Karpas-422 (cell line): Measurements from ENCODE around the gene MAP4K2. TPM values are rescaled to one million over a fixed set of nuclear protein-coding genes. Genes with fewer than 3 reads are reported as not detected.
A peak's percentile ranks its signal among the peaks of the same experiment; 100 is the strongest.
"Not testable (repeated sequence)": the region's sequence is repeated elsewhere in the genome, so short reads cannot be mapped to it uniquely, and the experiment has no call there.

Experiments used
- DNase-seq: peaks from one replicate; pipeline ENCODE4 v3.0.0-alpha.2; 2015
- H2AFZ ChIP-seq: fragments of 200-600 bp; sonication (generic); 2 replicates; pipeline ENCODE4 v1.6.1; 2014; ENCODE audit warnings: antibody characterized with exemption, low read length, mixed read lengths
- H3K27ac ChIP-seq: fragments of 200-600 bp; sonication (generic); 2 replicates; pipeline ENCODE4 v1.5.1; 2014; ENCODE audit warnings: mild to moderate bottlenecking, low read length, moderate library complexity
- H3K27me3 ChIP-seq: fragments of 200-600 bp; sonication (generic); 2 replicates; pipeline ENCODE4 v1.6.1; 2014; ENCODE audit warnings: low read length, mixed read lengths
- H3K36me3 ChIP-seq: fragments of 200-600 bp; sonication (generic); 2 replicates; pipeline ENCODE4 v1.6.1; 2014; ENCODE audit warnings: low read length, mixed read lengths; ENCODE audit not compliant: insufficient read depth
- H3K4me1 ChIP-seq: fragments of 200-600 bp; sonication (generic); 2 replicates; pipeline ENCODE4 v1.6.1; 2014; ENCODE audit warnings: mild to moderate bottlenecking, low read length, mixed read lengths
- H3K4me2 ChIP-seq: fragments of 200-600 bp; sonication (generic); 2 replicates; pipeline ENCODE4 v1.6.1; 2014; ENCODE audit warnings: low read length, low read depth, mild to moderate bottlenecking; ENCODE audit not compliant: poor library complexity, severe bottlenecking
- H3K4me3 ChIP-seq: fragments of 200-600 bp; sonication (generic); 2 replicates; pipeline ENCODE4 v1.5.1; 2014; ENCODE audit warnings: mild to moderate bottlenecking, antibody characterized with exemption, low read length, mixed read lengths
- H3K79me2 ChIP-seq: fragments of 200-600 bp; sonication (generic); 2 replicates; pipeline ENCODE4 v1.6.1; 2014; ENCODE audit warnings: mild to moderate bottlenecking, low read length, mixed read lengths
- H3K9ac ChIP-seq: fragments of 200-600 bp; sonication (generic); 2 replicates; pipeline ENCODE4 v1.6.0; 2014; ENCODE audit warnings: low read length
- H3K9me2 ChIP-seq: fragments of 200-600 bp; sonication (generic), shearing (Covaris generic); replicated peaks from 2 replicates; pipeline ENCODE4 v1.6.0; 2014; ENCODE audit warnings: mild to moderate bottlenecking, low read length, moderate library complexity; ENCODE audit not compliant: insufficient read depth
- H3K9me3 ChIP-seq: fragments of 300-700, 200-600 bp; sonication (generic); 2 replicates; pipeline ENCODE4 v1.6.1; 2014; ENCODE audit warnings: low read length, mixed read lengths
- H4K20me1 ChIP-seq: fragments of 200-600 bp; sonication (generic); 2 replicates; pipeline ENCODE4 v1.6.1; 2014; ENCODE audit warnings: mild to moderate bottlenecking, antibody characterized with exemption, low read length, low read depth; ENCODE audit not compliant: insufficient read depth
- total RNA-seq: library from RNA; depleted of rRNA; stranded (reverse); fragments of >200 nt; shearing (Covaris generic); gene quantifications from 2 replicates; pipeline ENCODE4 v1.2.3, GENCODE V29; 2014; ENCODE audit warnings: low replicate concordance

Gene MAP4K2
- total RNA-seq, 1 experiment from 2014 or later = 62.0 TPM

GRCh38 chr11:64845776-64846129 is 42.7 kb upstream of the MAP4K2 start:
- H3K9me3 ChIP-seq, H3K4me2 ChIP-seq, H4K20me1 ChIP-seq, H3K27ac ChIP-seq, H3K9ac ChIP-seq, H3K9me2 ChIP-seq, H3K79me2 ChIP-seq, H3K36me3 ChIP-seq, DNase-seq, H3K4me3 ChIP-seq, H3K27me3 ChIP-seq, H2AFZ ChIP-seq: not testable (repeated sequence)
- peaks cover 49% of the 10 kb centered on the region for H3K4me1 ChIP-seq

- H3K27ac ChIP-seq = no peak overlapping the region
- no peaks in the 10 kb centered on the region for H4K20me1 ChIP-seq
- H3K36me3 ChIP-seq = no peaks in the 10 kb centered on the region
- no peak for DNase-seq
- H3K79me2 ChIP-seq = no peaks in the 10 kb centered on the region
- H3K9ac ChIP-seq = no peak overlapping the region
- 0 out of 2 replicates have a peak overlapping the region, but pooled peaks have one; percentile 55 for H3K4me3 ChIP-seq
- no peaks in the 10 kb centered on the region for H3K9me2 ChIP-seq
- H3K4me1 ChIP-seq = peaks cover 44% of the 10 kb centered on the region
- H3K27me3 ChIP-seq = no peaks in the 10 kb centered on the region
- peak overlapping the region; percentile 53 for H3K4me2 ChIP-seq
- H2AFZ ChIP-seq = no peak overlapping the region
- H3K9me3 ChIP-seq = no peaks in the 10 kb centered on the region
Measured at GRCh38 chr11:64845129-64845775, 42.2 kb upstream of the MAP4K2 start.

- peak within 1 kb of the TSS; percentile 3; the same call in 1 of the 2 replicates for H3K9ac ChIP-seq
- H3K4me3 ChIP-seq = peak within 1 kb of the TSS; percentile 55; the same call in 1 of the 2 replicates
Measured at GRCh38 chr11:64844330-64845128, 41.5 kb upstream of the MAP4K2 start, which contains the start of gene CDC42BPG. CDC42BPG (minus strand) TSS chr11:64844653; CDS start chr11:64844569, 84 bp downstream.

GRCh38 chr11:64843686-64844329 is 40.8 kb upstream of the MAP4K2 start:
- no peaks in the 10 kb centered on the region for H3K9me2 ChIP-seq
- H3K9ac ChIP-seq = 0 out of 2 replicates have a peak overlapping the region, but pooled peaks have one; percentile 3
- peak overlapping the region; percentile 55; the same call in 1 of the 2 replicates for H3K4me3 ChIP-seq
- H4K20me1 ChIP-seq = no peaks in the 10 kb centered on the region
- no peak for DNase-seq
- no peaks in the 10 kb centered on the region for H3K79me2 ChIP-seq
- no peaks in the 10 kb centered on the region for H3K27me3 ChIP-seq
- H3K4me2 ChIP-seq = peak overlapping the region; percentile 53
- H2AFZ ChIP-seq = no peak overlapping the region
- no peaks in the 10 kb centered on the region for H3K36me3 ChIP-seq
- H3K27ac ChIP-seq = no peak overlapping the region
- H3K9me3 ChIP-seq = no peaks in the 10 kb centered on the region
- peaks cover 29% of the 10 kb centered on the region for H3K4me1 ChIP-seq

More at GRCh38 chr11:64844330-64845128, 41.5 kb upstream of the MAP4K2 start, which contains the start of gene CDC42BPG:
- H3K27me3 ChIP-seq = no peaks in the 10 kb centered on the region
- no peaks in the 10 kb centered on the region for H3K9me2 ChIP-seq
- peaks cover 36% of the 10 kb centered on the region for H3K4me1 ChIP-seq
- DNase-seq = peak; percentile 85
- H4K20me1 ChIP-seq = no peaks in the 10 kb centered on the region
- H3K4me2 ChIP-seq = peak within 1 kb of the TSS; percentile 53
- no peaks in the 10 kb centered on the region for H3K36me3 ChIP-seq
- H3K27ac ChIP-seq = no peak within 1 kb of the TSS
- H3K9me3 ChIP-seq = no peaks in the 10 kb centered on the region
- no peaks in the 10 kb centered on the region for H3K79me2 ChIP-seq
- no peak within 1 kb of the TSS for H2AFZ ChIP-seq

DNA sequence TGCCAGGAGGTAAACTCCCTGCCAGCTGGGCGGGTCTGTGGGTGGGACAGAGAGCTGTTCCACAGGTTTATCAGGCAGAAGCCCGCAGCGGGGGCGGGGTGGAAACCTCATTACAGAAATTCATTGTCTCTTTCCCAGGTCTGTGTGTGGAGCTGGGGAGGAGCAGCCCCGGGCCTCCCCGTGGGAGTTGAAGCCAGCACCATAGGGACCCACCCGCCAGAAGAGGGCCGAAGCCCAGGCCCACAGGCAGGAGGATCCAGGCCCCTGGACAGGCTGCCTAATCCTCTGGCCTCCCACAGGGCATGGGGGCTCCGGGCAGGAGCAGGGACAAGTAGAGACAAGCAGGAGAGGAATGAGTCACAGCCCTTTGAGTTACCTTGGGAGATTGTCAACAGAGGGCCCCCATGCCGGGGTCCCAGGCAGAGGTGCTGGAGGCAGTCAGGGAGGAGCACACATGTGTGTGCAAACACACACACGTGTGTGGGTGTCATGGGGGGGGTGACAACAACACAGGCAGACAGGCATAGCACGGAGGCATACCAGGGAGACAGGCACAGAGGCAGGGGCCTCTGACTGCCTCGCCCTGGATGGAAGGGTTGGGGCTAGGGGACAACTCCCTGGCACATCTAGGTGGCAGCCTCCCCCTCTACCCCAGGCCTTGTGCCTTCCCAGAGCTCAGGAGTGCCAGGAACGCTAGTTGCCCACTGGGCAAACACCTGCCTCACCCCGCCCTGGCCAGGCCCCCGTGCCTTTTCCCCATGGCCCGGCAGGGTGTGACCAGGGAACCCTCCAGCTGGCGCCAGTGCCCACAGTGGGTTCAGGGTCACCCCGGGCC is 40.1 kb upstream of the MAP4K2 start:
- H2AFZ ChIP-seq = no peak overlapping the region
- no peaks in the 10 kb centered on the region for H4K20me1 ChIP-seq
- no peaks in the 10 kb centered on the region for H3K27me3 ChIP-seq
- H3K9me2 ChIP-seq = no peaks in the 10 kb centered on the region
- no peak overlapping the region for H3K27ac ChIP-seq
- H3K36me3 ChIP-seq = no peaks in the 10 kb centered on the region
- no peaks in the 10 kb centered on the region for H3K9me3 ChIP-seq
- no peak overlapping the region for H3K4me2 ChIP-seq
- H3K4me3 ChIP-seq = no peak overlapping the region
- H3K79me2 ChIP-seq = no peaks in the 10 kb centered on the region
- no peak overlapping the region for H3K9ac ChIP-seq
- DNase-seq = no peak
- H3K4me1 ChIP-seq = peaks cover 22% of the 10 kb centered on the region

- no peak overlapping the region for H3K27ac ChIP-seq
- no peaks in the 10 kb centered on the region for H3K9me2 ChIP-seq
- DNase-seq = no peak
- no peak overlapping the region for H3K4me3 ChIP-seq
- no peaks in the 10 kb centered on the region for H3K36me3 ChIP-seq
- no peaks in the 10 kb centered on the region for H3K79me2 ChIP-seq
- no peaks in the 10 kb centered on the region for H3K9me3 ChIP-seq
- H4K20me1 ChIP-seq = no peaks in the 10 kb centered on the region
- H3K4me2 ChIP-seq = no peak overlapping the region
- peaks cover 15% of the 10 kb centered on the region for H3K4me1 ChIP-seq
- no peaks in the 10 kb centered on the region for H3K27me3 ChIP-seq
- no peak overlapping the region for H2AFZ ChIP-seq
- no peak overlapping the region for H3K9ac ChIP-seq
Measured at GRCh38 chr11:64842366-64842759, 39.3 kb upstream of the MAP4K2 start.

DNA sequence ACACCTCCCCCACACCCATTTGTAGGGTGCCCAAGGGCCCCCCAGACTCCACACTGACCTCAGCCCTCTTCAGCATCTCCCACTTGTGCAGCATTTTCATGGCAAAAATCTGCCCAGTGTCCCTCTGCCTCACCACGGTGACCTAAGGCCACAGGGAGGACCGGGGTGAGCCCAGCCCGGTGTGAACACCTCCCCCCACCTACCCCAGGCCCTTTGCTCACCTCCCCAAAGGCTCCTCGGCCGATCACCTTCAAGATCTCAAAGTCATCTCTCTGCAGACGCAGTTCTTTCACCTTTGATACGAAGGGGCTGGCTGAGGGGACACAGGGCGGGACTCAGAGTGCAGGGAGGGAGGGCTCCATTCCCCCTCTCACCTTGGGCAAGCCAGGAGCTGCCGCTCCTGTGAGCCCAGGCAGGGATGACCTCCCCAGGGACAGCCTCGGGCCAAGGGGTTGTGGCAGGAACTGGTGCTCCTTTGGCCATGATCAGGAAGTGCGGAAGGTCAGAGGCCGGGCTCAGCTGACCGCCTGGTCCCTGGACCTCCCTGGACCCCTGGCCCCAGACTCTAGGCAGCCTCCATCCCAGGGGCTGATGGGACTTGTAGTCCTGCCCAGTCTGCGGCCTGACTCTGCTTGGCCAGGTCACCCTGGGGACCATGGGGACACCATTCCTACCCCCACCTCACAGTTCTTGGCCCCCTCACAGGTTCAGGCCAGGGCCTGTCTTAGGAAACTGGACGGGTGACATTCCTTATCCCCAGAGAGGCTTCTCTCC is 38.8 kb upstream of the MAP4K2 start:
- Histone ChIP-seq H3K27me3 (no peaks in the 10 kb centered on the region), H3K9me3 (no peaks in the 10 kb centered on the region), H4K20me1 (no peaks in the 10 kb centered on the region), H3K9me2 (no peaks in the 10 kb centered on the region), H3K4me2 (no peak overlapping the region), H3K4me1 (peaks cover 12% of the 10 kb centered on the region), H3K4me3 (no peak overlapping the region), H2AFZ (no peak overlapping the region), H3K79me2 (no peaks in the 10 kb centered on the region), H3K36me3 (no peaks in the 10 kb centered on the region), H3K9ac (no peak overlapping the region), H3K27ac (no peak overlapping the region)
- DNase-seq = no peak
